GM10248 (cell line): ENCODE results near the gene PLEKHO1.

Source experiments
- CTCF ChIA-PET: fragments of 300-600 bp; sonication (Branson Sonifier 250); formaldehyde crosslinking; extraction: SDS; loops from one replicate; lab custom pipeline; 2021; ENCODE audit warnings: antibody characterized with exemption; lab: Yijun Ruan, JAX
- POLR2A ChIA-PET: fragments of 350-650 bp; sonication (Branson Sonifier 250); formaldehyde crosslinking; extraction: SDS; loops from one replicate; lab custom pipeline; 2020; ENCODE audit warnings: antibody characterized with exemption; lab: Yijun Ruan, JAX
- DNase-seq: peaks from one replicate; pipeline ENCODE4 v3.0.0; 2012; ENCODE audit errors: extremely low spot score
- TF ChIP-seq, protein P1 (sequence below): IDR thresholded peaks from 2 replicates; pipeline ENCODE4 v1.5.1; 2012; ENCODE audit warnings: mild to moderate bottlenecking, low read depth; ENCODE audit errors: extremely low read depth, missing control alignments, control extremely low read depth

PLEKHO1 gene

GRCh38 chr1:150160964-150161621 is 11.4 kb downstream of the PLEKHO1 start:
- ChIA-PET POLR2A (interaction anchor here (0.6 to 5.2 kb wide), 6 partner anchors 10 to 280 kb away, joined by 3 to 29 read pairs (median 4); partner anchors contain the start of gene PLEKHO1), CTCF (interaction anchor here (0.9 to 14.0 kb wide), 6 partner anchors 9 to 199 kb away, joined by 3 to 247 read pairs (median 22); partner anchors contain the start of gene PLEKHO1)
- TF ChIP-seq, protein P1, sequence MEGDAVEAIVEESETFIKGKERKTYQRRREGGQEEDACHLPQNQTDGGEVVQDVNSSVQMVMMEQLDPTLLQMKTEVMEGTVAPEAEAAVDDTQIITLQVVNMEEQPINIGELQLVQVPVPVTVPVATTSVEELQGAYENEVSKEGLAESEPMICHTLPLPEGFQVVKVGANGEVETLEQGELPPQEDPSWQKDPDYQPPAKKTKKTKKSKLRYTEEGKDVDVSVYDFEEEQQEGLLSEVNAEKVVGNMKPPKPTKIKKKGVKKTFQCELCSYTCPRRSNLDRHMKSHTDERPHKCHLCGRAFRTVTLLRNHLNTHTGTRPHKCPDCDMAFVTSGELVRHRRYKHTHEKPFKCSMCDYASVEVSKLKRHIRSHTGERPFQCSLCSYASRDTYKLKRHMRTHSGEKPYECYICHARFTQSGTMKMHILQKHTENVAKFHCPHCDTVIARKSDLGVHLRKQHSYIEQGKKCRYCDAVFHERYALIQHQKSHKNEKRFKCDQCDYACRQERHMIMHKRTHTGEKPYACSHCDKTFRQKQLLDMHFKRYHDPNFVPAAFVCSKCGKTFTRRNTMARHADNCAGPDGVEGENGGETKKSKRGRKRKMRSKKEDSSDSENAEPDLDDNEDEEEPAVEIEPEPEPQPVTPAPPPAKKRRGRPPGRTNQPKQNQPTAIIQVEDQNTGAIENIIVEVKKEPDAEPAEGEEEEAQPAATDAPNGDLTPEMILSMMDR = peak; percentile 9
- no peak for DNase-seq

- ChIA-PET POLR2A (interaction anchor here (1.0 to 5.2 kb wide), 4 partner anchors 11 to 275 kb away, joined by 3 to 29 read pairs (median 15); partner anchors contain the start of gene PLEKHO1), CTCF (interaction anchor here (1.0 to 14.0 kb wide), 10 partner anchors 8 to 273 kb away, joined by 3 to 247 read pairs (median 5); partner anchors contain the start of gene PLEKHO1)
- TF ChIP-seq, protein P1 = peak; percentile 17
- DNase-seq = no peak
Observed at GRCh38 chr1:150161747-150162581, 12.2 kb downstream of the PLEKHO1 start.

GRCh38 chr1:150162582-150162861 is 12.8 kb downstream of the PLEKHO1 start:
- CTCF ChIA-PET = interaction anchor here (1.0 to 14.0 kb wide), 11 partner anchors 8 to 274 kb away, joined by 3 to 247 read pairs (median 5); partner anchors contain the start of gene PLEKHO1
- TF ChIP-seq, protein P1 = no peak
- no peak for DNase-seq
- POLR2A ChIA-PET = interaction anchor here (1.0 to 5.2 kb wide), 4 partner anchors 11 to 276 kb away, joined by 3 to 29 read pairs (median 15); partner anchors contain the start of gene PLEKHO1

- TF ChIP-seq, protein P1 = no peak
- ChIA-PET CTCF (interaction anchor here (0.7 to 14.0 kb wide), 10 partner anchors 7 to 274 kb away, joined by 4 to 247 read pairs (median 6); partner anchors contain the start of gene PLEKHO1), POLR2A (interaction anchor here (5.2 kb wide), 1 partner anchor 276 kb away, joined by 29 read pairs; a partner anchor contains a TSS)
- DNase-seq = peak; percentile 75
Observed at GRCh38 chr1:150162862-150163706, 13.4 kb downstream of the PLEKHO1 start.

DNA sequence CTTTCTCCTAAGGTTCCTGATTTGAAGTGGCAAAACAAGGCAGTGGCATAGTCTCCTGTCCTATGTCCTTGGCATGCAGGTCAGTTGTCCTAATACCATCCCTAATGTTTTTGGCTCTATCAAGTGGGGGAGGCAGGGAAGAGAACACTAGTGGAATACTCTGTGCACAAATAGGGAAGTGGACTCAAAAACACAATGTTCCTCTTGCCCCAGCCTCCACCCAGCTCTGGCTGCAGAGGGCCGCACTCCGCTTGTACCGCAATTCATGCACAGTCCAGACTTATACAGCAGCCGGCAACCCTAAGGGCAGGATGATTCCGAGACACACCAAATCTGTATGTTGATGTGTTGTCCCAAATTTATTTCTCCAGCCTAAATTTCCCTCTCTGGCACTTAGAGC is 14.5 kb downstream of the PLEKHO1 start:
- CTCF ChIA-PET = interaction anchor here (0.6 to 14.0 kb wide), 8 partner anchors 12 to 202 kb away, joined by 4 to 247 read pairs (median 5); partner anchors contain the start of gene PLEKHO1
- POLR2A ChIA-PET = no interaction called here
- no peak for DNase-seq
- TF ChIP-seq, protein P1 = no peak
